HG03060 (cell line): ENCODE measurements around the gene STAT2.
"Not testable (repeated sequence)": the region's sequence is repeated elsewhere in the genome, so short reads cannot be mapped to it uniquely, and the experiment has no call there.

Experiments used
- ATAC-seq: cut with Tn5 transposase; IDR thresholded peaks from one replicate; pipeline ENCODE4 v1.9.1; 2021; ENCODE audit warnings: low read depth, moderate number of reproducible peaks; ENCODE audit not compliant: unreplicated experiment

Gene STAT2

DNA sequence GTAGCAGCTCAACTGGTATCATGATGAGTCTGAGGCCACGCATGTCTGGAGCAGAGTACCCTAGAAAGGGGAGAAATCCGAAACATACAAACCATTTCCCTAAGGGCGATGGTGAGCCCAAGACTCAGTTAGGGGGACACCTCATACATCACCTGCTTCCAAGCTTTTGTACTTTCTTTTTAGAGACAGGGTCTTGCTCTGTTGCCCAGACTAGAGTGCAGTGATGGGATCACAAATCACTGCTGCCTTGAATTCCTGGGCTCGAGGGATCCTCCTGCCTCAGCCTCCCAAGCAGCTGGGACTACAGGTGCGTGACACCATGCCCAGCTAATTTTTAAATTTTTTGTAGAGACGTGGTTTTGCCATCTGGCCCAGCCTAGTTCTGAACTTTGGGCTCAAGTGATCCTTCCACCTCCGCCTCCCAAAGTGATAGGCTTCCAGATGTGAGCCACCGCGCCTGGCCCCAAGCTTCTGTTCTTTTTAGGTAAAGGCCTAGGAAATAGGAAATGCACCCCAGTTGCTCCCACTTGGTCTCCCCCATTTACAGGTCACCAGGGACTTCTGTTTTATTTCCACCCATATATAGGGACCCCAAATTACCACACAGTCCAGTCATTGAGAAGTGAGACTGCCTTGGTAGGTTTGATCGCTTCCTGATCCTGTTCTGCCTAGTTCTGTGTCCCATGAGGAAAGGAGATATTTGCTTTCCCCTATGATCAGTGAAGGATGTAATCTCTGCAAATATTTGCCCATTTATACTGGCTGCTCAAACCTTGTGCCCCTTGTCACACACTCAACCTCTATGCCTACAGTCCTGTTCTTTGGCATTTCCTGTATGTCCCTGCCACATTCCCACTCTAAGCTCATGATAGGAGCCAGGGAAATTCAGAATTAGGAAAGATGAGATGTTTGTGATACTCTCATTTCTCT lies 2.5 kb upstream of the STAT2 start, which contains the start of gene APOF:
Gene APOF (minus strand): TSS at position 728 of the 930 bp plus-strand sequence. CDS start 112 bp downstream, at position 616.
- ATAC-seq = no peak

DNA sequence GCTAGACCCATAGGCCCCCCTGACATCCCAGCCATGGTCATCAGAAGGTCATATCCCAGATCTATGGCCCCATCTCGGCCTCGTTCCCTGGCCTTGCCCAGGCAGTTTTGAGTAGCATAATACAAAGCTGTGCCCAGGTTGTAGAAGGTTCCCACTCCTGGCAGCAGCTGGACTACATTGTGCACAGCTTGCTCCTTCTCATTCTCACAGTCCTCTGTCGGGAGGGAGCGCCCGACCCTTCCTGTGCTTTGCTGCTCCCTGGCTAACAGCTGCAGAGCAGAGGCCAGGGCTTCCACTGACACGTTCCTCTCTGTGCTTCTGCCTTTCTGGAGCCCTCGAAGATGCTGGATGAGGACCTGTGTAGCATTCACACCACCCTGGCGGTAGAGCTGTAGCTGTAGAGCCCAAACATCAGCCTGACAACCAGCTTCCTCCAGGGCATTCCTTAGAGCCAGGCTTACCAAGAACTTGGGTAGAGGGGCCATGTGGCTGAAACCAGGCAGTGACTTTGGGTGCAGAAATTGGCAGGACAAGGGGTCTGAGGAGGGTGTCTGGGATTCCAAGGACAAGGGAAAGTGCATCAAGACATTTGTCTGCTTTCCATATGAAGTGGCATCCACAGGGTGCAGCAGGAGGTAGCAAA lies 1.7 kb upstream of the STAT2 start:
- ATAC-seq = no peak

DNA sequence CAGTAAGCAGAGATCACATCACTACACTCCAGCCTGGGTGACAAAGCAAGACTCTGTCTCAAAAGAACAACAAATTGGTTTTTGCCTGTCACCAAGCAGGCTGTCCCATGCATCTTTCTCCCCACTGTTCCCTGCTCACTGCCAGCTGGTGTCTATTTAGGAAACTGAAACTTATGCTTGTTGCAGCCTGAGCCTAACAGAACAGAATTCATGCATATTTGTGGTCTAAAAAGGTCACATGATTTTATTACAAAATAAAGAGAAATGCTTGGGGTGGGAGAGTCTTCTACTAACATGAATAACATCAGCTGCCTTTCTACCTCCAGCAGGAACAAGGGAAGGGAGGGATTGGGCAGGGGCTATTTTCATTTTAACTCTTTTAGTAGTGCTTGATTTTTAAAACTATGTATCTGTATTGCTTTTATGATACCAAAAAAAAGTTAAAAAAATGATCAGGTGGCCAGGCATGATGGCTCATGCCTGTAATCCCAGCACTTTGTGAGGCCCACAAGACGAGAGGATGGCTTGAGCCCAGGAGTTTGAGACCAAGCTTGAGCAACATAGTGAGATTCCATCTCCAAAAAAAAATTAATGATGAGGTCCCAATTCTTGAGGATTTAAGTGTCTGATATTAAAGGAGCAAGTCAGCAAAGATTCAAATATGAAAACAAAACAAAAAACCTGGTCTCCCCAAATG lies 923 bp downstream of the STAT2 start:
- ATAC-seq = no peak

DNA sequence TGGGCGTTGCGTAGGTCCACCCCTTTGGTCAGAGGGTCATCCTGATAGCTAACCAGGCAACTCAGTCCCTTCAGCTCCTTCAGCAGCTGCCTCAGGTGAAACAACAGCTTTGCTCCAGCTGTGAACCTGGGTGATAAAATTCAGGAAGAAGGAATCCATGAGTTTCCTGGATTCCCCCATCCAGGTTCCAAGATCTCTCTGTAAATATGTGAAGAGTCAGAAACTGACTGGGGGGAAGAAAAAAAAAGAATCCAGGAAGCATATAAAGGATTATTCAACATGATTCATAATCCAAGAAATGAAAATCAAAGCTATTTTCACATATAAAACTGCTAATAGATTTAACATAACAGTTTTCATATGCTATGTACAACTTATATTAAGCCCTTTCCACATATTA lies 8.6 kb downstream of the STAT2 start:
- ATAC-seq = no peak

DNA sequence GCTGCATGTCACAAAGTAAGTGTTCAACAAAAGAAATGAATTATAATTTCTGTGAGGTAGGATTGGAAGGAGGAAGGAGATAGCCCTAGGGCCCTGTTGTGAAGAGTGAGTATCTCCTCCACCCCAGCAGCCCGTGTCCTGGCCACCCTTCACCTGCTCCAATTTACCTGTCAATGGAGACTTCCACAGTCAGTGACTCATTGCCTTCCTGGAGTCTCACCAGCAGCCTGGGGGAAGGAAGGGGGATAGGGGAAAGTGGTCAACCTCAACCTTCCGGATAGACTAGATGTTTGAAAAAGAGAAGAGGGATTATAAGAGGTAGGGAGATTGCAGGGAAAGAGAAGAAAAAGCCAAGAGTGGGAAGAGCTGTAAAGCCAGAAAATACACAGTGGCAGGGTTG lies 9.2 kb downstream of the STAT2 start:
- ATAC-seq = no peak

DNA sequence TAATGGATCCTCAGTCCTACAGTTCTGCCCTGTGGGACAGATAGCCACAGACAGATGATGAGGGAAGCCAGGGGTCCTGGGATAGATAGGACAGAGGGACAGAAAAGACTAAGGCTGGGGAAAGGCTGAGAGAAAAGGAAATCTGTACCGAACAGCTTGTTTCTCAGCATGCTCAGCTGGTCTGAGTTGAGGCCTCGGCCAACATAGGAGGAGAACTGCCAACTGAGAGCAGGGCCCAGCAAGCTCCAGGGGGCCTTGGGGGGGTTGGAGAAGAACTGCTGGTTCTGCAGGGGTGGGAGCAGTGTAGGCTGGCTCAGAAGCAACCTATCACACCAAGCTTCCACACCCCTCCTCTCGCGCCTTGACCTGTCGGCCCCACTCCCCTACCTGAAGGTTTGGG lies 11.1 kb downstream of the STAT2 start:
- ATAC-seq = no peak

DNA sequence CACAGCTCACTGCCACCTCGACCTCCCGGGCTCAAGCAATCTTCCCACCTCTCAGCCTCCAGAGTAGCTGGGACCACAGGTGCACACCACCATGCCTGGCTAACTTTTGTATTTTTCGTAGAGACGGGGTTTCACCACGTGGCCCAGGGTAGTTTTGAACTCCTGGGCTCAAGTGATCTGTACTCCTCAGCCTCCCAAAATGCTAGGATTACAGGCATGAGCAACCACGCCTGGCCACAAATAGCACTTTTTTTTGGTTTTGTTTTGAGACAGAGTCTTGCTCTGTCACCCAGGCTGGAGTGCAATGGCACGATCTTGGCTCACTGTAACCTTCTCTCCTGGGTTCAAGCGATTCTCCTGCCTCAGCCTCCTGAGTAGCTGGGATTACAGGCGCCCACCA lies 12.7 kb downstream of the STAT2 start:
- ATAC-seq = not testable (repeated sequence)

DNA sequence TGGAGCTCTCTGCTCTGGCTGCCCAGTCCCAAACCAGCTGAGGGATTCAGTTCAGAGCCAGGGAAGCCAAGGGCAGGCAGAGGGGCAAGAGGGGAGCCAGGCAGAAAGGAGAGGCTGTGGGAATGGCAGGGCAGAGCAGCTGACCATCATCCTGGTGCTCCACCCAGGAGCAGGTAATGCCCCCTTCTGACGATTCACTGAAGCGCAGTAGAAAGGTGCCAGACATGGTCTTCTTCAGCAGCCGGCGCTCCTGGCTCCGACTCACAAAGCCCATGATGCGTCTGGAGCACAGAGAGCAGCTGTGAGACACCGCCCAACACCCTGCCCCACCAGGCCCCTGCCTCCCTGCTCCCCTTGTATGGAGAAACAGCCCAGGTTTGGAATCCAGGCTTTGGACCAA lies 13.2 kb downstream of the STAT2 start:
- no peak for ATAC-seq

DNA sequence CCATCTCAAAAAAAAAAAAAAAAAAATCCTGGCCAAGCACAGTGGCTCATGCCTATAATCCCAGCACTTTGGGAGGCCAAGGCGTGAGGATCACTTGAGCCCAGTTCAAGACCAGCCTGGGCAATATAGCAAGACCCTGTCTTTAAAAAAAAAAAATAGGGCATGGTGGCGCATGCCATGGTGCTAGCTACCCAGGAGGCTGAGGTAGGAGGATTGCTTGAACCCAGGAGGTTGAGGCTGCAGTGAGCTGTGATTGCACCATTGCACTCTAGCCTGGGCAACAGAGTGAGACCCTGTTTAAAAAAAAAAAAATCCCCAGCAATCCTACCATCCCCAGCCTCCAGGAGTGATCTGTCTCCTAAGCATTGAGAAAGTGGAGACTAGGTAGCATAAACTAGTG lies 17.6 kb downstream of the STAT2 start:
- ATAC-seq = not testable (repeated sequence)

DNA sequence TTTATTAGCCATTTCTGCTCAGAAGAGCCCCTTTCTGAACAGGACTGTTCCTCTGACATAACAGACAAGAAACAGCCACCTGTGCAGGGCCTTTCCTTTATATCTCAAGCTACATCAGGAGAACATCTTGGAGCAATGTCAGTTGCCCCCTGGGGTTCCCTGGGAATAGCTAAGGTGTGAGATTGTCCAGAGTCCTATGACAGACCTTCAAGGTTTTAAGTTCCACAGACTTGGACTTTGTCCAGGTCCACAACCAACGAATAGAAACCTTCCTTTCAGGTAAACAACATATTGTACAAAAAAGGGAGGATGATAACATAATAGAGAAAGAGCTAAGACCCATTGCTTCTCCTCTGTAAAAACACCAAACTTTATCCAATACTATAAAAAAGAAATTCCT lies 18.3 kb downstream of the STAT2 start:
- no peak for ATAC-seq

DNA sequence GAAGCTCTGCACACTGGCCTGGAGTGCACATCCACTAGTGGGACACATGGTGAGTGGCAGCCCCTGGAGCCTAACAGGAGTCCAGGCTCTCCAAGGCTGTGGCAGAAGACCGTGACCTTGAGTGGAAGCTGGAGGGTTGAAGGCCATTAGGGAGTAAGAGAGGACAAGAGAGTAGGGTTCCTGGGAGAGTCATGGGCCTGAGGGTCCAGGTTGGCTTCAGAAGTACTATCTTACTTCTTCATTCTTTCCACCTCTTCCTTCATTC lies 20.8 kb downstream of the STAT2 start:
- ATAC-seq = no peak

DNA sequence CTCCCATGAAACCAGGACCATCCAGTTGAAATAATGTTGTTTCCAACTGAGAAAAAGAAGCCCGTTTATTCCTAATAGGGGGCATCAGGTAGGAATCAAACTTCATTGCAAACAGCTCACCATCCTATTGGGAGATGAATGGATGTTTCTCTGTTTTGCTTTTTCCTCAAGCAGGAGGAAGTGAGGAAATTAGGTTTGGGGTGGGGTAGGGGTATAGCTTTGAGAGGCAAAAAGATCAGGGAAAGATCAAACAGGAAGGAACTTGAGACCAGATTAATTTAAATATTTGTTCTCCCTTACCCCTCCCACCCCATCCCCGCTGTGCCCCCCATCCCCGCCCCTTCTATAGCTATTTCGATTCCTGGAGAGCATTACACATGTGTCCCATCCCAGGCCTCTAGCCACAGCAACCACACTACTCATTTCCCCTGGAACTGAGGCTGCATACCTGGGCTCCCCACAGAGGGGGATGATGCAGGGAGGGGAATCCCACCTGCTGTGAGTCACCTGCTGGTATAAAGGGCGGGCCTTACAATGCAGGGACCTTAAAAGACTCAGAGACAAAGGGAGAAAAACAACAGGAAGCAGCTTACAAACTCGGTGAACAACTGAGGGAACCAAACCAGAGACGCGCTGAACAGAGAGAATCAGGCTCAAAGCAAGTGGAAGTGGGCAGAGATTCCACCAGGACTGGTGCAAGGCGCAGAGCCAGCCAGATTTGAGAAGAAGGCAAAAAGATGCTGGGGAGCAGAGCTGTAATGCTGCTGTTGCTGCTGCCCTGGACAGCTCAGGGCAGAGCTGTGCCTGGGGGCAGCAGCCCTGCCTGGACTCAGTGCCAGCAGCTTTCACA lies 21.4 kb downstream of the STAT2 start, which contains the start of gene IL23A:
Gene IL23A (plus strand): TSS at position 577 of the 850 bp plus-strand sequence. CDS start 161 bp downstream, at position 738.
- ATAC-seq = no peak

DNA sequence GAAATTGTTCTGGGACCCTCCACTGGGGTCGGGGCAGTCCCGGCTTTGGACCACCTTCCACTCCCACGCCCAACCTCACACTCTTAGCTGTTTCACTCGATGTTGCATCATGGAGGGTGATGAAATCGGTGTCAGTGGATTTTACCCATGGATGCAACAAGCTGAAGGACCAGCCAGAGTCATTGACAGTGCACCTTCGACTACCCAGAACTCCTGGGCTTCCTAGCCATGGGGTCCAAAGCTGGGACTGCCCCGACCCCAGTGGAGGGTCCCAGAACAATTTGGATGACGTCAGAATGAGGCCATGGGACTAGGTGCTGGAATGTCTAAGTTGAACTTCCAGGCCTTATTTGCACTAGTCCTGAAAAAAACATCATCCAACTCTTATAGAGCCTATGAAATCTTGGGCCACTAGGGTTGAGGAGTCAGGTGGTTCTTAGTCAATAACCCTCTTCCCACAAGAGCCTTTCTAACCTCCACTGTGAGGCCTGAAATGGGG lies 22.1 kb downstream of the STAT2 start:
- ATAC-seq = no peak

DNA sequence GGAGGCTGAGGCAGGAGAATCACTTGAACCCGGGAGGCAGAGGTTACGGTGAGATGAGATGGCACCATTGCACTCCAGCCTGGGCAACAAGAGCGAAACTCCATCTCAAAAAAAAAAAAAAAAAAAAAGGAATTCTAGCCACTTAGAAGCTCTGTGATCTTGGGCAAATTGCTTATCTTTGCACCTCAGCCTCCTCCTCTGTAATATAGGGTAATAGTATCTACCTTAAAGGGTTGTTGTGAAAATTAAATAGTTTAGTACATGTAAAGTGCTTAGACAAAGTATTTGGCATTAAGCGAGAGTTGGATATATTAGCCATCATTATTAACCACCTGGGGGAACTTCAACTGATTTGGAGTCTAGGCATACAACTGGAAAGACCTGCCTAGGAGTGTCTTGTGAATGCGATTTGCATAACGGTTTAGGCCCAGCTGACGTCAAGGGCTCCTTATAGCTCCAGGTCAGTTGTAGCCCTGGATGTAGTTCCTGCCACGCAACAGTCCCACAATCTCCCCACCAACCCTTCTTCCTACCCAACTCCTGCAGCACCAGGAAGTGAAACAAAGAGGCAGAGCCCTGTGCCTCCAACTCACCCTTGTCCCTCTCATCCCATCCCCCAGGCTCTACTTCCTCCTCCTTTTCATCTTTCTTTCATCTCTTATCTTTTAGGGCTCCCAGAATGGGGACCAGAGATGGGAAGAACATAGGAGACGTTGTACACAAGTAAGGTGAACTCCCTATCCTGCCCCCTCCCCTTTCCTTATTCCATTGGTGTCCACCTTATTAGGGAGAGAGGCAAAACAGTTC lies 23.3 kb downstream of the STAT2 start:
- no peak for ATAC-seq

DNA sequence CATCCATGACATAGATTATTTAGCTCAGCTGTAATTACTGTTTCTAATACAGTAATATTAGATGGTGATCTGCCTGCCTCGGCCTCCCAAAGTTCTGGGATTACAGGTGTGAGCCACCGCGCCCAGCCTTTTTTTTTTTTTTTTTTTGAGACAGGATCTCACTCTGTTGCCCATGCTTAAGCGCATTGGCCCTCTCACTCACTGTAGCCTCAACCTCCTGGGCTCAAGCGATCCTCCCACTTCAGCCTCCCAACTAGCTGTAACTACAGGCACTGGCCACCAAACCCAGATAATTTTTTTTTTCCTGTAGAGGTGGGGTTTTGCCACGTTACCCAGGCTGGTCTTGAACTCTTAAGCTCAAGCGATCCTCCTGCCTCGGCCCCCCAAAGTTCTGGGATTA lies 24.4 kb downstream of the STAT2 start:
- not testable (repeated sequence) for ATAC-seq

DNA sequence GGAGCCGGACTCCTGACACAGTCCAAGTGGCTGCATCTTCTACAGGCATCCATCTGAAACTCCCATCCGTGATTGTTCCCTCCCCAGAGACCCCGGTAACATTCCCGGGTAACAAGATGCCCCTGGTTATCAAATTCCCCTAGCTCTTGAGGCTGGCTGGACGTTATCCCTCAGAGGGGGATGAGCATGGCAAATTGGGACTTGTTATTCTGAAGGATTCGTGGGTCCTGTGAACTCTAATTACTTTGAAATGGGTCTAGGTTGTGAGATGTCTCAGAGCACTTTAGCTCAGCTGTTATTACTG lies 25.5 kb downstream of the STAT2 start:
- no peak for ATAC-seq

DNA sequence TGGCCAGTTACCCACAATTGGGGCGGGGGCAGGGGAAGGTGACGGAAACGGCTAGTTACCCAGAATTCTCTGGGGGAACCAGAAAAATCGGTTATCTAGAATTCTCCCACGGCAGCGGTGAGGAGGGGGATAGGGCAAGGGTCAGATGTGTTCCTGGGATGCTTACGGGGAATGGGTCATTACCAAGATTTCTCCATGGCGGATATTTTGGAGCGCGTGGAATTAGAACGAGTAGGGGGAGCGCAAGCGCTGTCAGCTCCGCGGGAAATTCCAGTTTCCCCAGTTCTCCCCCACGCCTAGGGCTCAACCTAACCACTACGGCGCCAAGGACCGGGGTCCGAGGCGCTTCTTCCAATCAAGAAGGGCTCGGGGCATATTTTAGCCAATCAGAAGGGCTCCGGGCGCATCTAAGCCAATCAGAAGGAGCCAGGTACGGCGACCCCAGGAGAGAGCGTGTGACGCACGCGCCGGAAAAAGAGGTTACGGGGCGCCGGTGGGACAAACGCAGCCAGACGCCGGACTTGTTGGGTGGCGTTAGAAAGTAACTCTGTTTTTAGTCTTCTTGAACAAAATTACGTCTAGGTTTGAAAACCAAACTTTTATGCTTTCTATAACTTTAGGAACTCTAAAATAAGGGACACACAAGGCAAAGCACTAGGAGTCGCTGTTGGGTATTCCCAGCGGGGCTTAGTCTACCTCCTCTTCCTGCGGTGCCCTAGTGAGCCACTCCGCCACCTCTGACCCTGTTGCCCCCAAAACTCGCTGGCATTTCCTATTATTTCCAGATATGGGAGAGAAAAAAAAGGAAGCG lies 26.0 kb downstream of the STAT2 start, which contains the start of gene PAN2:
Gene PAN2 (minus strand): TSS at position 322 of the 811 bp plus-strand sequence. CDS start 906 bp downstream, outside the sequence.
- peak; percentile 80 for ATAC-seq

DNA sequence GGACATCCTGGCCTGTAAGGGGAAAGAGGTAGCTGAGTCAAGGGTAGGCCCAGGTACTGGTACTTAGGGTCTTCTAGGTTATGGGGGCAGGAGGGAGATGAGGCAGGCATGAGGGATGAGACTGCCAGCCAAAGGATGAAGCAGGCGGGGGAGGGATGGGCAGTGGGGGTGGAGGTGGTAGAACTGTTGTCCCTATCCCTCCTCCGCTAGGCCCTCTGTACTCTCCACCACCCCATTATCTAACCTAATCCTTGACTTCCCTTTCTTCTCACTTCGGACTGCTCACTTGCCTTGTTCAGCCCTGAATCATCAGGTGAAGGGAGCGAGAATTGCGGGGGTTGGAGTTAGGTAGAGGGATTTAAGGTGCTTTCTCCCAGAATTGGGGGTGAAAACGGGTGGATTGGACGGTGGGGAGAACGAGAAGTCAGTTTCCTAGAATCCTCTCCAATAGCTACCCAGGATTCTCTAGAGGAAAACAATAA lies 26.7 kb downstream of the STAT2 start:
- no peak for ATAC-seq
